ENCODE data around the gene ALPK1.
"Not testable (repeated sequence)": the region's sequence is repeated elsewhere in the genome, so short reads cannot be mapped to it uniquely, and the experiment has no call there.

ALPK1 gene

DNA sequence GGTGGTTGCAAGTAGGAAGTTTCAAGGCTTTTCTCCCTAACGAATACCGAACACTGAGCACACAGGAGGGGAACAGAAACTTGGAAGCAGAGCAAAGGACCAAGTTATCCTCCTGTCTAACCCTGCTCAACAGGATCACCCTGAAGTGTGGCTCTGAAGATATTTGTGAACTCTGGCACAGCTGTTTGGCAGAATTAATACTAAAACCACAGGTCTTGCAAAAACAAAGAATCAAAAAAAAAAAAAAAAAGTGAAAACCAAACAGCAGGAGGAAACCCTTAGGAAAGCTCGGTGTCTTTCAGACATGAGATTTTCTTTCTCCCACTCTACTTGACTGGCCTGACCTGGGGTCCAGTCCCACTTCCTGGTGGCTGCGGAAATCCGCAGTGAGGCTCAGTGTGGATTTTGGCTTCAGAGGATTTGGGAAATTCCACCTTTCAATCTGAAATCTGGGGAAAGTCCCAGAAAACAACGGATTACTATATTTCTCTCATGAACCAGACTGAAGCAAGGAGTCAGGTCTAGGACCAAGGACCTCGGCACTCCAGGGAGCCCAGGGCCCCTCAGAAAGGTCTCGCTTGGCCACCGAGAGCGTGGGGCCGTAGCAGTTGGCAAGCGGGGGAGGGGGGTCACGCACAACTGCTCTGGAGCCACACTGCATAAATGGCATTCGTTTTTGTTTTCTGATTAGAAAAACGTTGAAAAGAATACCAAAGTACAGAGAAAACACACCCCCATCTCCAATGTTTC, 12.3 kb upstream of the ALPK1 start:
- no peak for DNase-seq

DNA sequence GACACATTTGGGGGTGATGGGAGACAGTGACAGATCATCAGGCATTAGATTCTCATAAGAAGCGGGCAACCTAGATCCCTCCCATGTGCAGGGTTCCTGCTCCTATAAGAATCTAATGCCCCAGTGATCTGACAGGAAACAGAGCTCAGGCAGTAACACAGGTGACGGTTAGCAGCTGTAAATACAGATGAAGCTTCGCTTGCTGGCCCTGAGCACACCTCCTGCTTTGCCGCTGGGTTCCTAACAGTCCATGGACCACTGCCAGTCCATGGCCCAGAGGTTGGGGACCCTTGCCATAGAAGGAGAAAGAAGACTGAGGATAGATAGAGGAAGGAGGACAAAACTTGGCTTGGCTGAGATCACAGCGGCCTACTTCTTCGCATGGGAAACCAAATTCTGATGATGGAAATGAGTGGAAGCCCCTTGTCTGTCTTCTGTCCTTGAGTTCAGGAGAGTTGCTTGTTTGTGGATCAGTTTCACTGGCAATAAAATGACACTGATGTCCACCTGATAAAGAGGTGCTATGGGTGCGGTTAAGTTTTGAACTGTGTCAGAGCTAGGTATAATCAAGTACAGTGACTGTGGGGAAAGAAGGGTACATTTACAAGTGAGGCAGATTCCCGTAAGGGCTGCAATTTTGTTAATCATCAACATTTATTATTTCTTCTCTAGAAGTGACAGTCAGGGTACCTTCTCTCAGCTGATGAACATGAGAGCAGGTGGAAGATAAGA, 9.7 kb upstream of the ALPK1 start:
- no peak for DNase-seq

DNA sequence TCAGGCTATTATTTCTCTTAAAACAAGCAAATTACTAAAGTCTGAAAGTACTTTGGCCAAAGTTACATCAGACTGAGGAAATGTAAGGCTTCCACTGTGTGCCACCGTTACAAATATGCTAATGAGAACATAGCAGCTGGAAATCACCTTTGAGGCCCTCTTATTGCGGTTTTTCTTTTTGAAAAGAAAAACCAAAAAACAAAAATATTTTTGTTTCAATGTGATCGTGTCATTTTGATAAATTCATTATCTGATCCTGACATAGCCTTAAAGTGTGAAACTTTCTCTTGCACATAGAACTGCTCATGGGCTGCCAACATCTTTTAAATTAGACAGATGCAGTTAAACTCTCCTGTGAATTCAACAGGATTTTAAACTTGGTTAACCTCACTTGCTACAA, 8.7 kb upstream of the ALPK1 start:
- DNase-seq, result no peak

DNA sequence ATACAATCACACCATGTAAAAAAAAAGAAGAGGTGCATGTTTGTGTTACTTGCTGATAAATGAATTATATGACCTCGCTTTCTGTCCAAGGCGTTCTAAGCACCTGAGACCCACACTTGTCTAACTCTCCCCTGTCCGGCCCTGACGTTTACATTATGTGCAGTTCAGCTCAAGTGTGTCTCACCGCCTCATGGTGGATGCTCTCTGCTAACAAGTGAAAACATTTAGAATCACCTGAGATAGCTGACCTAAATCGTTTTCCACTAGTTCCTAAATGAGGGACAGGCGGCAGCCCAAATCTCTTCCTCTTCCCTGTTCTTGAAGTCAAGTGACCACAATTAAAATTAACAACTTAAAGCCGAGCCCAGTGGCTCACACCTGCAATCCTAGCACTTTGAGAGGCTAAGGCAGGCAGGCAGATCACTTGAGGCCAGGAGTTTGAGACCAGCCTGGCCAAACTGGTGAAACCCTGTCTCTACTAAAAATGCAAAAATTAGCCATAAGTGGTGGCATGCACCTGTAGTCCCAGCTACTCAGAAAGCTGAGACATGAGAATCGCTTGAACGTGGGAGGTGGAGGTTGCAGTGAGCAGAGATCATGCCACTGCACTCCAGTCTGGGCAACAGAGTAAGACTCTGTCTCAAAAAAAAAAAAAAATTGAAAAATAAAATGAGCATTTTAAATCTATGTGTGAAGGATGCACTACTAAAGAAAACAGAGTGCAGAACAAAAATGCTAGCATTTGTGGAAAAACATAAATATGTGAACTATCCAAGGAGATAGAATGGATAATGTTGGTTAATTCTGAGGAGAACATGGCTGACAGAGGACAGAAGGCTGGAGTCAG, 7.5 kb upstream of the ALPK1 start:
- no peak for DNase-seq

DNA sequence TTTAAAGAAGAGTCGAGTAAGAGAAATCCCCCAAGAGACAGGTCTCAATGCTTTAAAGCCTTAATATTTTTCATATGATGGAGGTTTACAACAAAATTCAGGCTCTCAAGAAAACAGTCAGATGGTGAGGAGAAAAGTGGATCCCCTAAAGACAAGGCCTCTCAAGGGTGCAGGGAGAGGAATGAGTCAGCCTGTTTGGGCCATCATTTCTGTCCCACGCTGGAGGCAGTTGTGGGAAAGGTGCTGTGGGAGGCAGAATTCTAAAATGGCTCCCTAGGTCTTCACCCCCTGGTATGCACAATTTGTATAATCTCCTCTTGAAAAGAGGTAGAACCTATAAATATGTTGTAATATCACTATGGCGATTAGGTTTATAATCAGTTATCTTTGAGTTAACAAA, 6.8 kb upstream of the ALPK1 start:
- peak; percentile 45 for DNase-seq

DNA sequence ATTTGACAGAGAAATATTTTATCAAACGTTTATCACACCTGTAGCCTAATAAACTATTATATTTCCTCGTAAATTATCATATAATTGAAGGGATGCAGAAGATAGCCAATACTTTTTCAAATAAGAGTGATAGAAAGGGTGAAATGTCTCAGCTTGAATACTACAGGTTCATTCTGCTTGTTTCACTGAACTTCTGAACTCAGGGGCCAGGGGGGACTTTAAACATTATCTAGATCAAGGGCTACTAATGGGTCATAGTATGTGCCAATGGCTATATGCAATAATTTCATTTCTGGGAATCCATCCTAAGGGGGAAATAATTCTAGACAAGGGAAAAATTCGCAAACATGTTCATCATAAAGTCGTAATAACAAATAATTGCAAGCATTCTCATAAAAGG, 2.6 kb downstream of the ALPK1 start:
- DNase-seq, result no peak

DNA sequence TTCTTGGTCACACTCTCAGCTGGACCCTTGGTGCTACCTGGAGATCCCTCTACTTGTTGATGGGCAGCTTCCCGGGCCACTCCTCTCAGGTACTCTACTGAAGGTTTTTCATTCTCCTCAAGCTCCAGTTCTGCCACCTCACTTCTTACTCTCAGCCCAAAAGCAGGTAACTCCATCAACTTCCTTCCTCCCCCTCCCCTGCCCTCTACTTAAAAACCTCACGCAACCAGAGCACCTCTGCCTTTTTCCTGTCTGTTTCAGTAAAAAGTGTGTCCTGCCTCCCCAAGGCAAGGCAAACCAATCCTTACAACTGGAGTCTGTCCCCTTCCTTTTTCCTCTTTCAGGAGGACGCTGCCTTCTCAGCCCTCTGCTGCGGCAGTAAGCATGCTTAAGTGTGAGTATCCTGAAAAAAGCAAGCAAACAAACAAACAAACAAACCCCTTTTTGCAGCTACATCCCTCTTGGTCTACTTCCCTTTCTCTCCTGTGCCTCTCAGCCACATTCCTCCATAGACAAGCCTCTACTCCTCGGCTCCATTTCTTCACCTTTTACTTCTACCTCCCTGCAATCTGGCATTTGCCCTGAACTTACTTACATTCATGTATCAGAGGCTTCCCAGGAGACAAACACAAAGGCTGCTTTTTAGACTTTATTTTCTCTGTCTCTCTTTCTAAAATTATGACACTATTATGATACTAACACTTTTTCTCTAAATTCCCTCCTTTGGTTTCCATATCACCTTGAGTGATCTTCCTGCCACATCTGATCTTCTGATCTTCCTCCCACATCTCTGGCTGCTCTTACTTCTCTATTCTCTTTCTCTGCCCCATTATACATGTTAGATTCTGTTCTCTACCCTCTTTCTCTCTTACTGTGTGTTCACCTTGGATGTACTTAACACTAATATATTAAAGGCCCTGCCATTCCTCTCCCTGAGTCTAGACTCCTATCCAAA, 5.4 kb downstream of the ALPK1 start:
- no peak for DNase-seq

DNA sequence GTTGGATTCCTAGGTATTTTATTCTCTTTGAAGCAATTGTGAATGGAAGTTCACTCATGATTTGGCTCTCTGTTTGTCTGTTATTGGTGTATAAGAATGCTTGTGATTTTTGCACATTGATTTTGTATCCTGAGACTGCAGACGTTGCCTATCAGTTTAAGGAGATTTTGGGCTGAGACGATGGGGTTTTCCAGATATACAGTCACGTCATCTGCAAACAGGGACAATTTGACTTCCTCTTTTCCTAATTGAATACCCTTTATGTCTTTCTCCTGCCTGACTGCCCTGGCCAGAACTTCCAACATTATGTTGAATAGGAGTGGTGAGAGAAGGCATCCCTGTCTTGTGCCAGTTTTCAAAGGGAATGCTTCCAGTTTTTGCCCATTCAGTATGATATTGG, 8.3 kb downstream of the ALPK1 start:
- not testable (repeated sequence) for DNase-seq

DNA sequence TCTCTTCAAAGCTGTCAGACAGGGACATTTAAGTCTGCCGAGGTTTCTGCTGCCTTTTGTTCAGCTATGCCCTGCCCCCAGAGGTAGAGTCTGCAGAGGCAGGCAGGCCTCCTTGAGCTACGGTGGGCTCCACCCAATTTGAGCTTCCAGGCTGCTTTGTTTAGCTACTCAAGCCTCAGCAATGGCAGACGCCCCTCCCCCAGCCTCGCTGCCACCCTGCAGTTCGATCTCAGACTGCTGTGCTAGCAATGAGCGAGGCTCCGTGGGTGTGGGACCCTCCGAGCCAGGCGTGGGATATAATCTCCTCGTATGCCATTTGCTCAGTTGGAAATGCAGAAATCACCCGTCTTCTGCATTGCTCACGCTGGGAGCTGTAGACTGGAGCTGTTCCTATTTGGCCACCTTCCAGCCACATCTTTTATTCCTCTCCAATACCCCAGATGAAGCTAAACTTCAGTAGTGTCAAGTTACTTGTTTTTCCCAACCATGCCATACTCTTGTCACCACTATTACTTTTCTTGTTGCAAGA, 12.2 kb downstream of the ALPK1 start:
- DNase-seq, result not testable (repeated sequence)

DNA sequence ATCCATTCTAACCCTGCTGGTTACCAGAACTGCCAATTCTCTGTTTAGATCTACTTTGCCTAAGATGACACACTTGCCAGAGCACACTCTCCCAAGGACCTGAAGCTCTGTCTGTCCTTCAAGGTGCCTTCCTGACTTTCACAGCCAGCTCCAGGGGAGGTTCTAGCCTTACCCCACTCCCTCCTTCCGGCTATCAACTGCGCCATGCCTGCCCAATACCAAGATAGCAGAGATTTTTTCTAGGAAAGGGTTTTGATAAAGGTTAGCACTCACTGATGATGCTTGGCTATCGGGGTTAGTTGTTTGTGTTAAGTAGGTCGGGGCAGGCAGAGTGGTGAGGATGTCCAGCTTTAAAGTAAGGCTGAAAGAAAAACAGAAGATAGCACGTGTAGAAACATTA, 14.3 kb downstream of the ALPK1 start:
- DNase-seq, result no peak

DNA sequence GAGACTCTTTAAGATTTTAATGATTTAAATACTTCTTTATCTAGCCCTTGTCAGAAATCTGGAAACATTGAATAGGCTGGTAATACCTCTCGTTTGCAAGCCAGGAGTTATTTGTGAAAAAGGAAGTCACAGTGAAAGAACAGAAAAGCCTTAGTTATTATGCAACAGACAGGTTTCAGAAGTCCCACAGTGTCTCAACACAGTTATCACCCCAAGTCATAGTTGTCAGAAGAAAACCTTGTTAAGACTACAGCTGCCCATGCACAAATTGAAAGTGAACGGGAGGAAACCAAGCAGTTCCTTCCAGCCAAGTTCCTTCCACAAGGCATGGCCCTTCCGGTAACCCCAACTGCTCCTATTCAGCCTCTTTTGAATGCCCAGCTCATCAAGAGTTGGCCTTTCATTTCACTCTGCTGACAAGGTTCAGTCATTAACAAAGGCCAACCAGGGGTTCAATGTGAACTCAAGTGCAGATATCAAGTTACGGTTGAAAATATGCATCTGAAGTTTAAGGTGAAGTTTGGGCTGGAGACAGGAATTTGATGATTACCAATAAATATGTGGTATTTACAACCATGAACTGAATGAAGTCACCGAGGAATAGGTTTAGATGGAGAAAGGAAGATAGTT, 15.6 kb downstream of the ALPK1 start:
- no peak for DNase-seq

DNA sequence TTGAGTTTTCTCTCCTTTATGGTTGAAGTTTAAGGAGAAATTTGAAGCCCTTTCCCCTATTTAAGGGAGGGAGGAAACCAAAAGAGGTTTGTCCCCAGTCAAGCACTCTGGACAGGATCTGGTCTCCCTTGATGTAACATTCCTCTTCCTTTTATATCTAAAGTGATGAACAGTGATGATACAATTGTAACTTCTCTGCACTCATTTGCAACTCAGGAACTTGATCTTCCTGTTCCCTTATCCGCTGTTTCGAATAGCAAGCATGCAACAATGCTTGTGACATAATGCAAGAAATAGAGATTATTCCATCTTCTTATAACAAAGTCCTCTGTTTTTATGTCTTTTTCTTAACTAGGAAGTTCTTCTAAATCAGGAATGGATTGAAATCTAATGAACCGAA, 18.3 kb downstream of the ALPK1 start:
- DNase-seq, result no peak

DNA sequence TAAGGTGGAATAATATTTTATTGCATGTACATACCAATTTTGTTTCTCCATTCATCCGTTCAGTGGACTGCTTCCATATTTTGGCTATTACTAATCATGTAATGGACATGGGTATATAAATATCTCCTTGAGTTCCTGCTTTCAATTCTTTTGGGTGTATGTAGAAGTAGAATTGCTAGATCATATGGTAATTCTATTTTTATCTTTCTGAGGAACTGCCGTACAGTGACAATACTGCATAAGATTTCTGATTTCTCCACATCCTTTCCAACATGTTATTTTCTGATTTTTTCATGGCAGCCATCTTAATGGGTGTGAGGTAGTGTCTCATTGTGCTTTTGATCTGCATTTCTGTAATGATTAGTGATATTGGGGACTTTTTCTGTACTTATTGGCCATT, 19.2 kb downstream of the ALPK1 start:
- no peak for DNase-seq

DNA sequence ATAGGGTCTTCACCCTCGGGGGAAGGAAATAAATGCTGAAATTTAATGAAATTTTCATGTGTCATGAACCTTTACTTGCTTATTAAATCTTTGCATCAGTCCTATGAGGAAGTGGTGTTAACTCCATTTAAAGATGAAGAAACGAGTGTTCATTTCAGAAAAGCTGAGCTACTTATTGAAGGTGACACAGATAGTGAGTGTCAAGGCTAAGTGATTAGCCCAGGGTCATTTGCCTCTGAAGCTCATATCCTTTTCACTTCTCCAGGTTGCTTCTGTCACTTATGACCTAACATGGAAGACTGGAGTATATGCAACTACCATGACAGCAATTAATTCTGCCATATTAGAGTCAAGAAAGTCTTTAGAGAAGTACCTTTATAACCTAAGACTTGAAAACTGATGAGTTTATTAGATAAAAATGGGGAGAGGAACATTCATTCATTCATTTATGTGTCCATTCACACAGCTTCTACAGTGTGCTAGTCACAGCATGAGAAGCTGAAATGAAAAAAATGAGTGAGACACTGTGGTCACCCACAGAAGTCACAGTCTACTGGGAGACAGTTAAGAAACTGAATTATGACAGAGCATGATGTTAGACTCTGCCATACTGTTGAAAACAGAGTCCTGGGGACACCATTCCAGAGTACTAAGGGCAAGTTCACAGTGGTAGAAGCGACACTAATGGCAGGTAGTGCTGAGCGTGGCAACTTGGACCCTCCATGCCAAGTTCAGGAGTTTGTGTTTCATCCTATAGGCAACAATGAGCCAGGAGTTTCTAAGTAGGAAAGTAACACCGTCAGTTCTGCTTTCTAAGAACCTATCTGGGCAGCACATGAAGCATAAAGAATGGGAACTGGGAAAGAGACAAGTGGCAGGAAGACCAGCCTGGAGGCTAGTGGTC, 21.3 kb downstream of the ALPK1 start:
- DNase-seq, result no peak

DNA sequence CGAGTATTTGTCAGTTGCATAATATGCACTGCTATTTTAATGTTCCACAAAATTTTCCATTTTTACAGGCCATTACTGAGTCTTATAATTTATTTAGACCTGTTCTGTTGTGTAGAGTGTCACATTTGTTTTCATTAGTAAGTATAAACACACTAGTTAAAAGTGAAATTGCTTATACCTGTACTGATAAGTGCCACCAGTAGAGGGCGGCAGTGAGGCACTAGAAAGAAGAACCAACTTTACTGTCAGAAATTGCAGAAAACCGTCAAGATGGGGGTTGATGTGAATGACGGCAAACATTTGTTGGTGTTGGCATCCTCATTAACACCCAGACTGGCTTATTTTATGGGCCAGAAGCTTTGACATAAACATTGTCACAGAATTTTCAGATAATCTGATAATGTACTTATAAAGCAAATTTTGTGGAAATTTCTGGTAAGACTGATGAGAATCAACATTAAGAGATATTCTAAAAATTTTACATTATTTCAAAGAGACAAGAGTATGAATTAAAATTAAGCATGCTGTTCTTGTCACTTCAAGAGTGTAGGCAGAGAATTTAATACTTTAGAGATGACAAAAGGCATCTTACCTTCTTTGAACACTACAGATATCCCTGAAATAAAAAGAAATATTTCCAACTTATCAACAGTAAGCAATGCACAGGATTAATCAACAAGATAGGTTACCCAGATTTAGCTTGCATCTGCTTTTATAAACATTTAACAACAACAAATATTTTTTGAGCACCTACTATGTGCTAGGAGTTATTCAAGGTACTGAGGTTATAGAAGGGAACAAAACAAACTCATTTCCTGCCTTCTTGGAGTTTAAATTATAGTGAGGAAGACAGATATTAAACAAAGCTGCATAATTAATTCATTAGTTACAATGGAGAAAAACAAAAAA, 24.9 kb downstream of the ALPK1 start:
- DNase-seq, result peak; percentile 83

DNA sequence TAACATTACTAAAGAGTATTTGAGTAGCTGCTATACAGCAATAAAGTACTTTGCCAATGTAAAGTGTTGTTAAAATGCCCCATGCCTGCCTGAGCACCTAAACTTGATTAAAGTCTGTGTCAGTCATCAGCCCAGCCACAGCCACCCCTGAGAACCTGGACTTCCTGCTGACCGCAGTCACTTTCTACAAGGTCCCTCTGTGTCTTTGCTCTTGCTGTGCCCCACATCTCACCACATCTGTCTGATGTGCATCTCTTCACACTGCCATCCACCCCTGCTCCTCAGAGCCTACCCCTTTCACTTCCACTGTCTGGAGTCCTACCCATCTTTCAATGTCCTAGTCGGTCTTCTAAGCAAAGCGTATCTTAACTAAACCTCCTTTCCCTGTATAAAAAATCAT, 25.7 kb downstream of the ALPK1 start:
- DNase-seq, result no peak

DNA sequence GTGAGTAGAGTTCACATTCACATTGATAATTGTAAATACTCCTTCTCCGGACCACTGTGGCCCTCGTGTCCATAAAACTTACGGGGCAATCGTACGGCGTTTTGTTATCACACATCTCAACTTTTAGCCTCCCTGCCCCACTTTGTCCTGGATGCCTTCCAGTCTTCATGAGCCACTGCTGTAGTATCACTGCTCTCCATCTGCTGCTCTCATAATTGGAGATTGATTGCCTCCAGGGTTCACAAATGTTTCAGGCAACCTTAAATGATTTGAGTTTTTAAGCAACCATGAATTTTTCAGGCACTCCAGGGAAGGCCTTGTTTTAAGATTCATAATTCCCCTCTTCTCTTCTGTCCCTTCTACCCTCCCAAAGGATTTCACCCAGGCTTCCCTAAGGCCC, 28.4 kb downstream of the ALPK1 start:
- no peak for DNase-seq

DNA sequence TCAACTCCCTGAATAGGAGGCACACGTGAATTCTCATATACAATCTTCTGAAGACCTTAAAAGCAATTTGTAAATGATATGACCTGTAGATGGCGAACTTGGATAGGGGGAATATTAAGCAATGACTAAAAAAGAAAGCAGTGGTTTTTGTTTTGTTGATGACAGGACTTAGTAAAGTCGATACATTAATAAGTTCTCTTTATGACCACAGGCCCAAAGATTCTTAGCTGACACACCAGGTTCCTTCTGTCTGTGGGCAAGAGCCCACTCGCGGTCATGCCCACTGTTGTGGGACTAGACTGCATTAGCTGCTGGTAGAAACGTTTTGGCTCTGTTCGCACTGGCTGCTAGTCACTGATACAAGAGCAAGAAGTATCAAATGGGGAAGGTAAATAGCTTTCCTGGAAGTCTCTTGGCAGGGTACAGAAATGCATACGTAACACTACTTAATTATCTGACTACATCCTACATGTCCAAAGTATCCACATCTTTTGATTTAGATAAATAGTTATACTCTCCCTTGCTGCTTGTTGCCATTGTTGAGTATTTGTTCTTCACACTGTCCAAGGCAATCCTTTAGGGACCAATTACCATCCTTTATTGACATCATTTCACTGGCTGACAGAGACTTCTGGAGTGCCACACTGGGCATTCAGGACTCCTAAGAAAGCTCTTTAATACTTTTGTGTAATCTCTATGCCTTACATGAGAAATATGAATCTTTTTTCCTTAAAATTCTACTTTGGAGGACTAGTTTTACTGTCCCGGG, 31.0 kb downstream of the ALPK1 start:
- peak; percentile 9 for DNase-seq

DNA sequence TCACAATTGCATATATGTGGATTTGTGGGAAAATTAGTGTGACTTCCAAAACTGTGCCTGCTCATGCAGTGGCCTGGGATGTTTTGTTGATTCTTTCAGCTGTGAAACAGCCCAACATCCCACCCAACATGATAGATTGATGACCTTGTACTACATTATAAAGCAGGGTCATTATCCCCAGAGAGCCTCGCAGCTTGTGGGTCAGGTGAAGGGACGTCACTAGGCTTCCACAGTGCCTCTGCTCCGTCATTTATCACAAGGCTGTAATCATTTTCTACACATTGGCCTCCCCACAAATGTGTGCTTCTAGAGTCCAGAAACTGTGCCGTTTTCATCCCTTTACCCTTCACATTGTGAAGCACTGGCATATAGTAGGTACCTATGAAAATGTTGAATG, 31.6 kb downstream of the ALPK1 start:
- DNase-seq, result no peak
